HCT116 (cell line): ENCODE measurements around the gene PTPRJ. TPM values are rescaled to one million over a fixed set of nuclear protein-coding genes. Genes with fewer than 3 reads are reported as not detected.
"Not testable (repeated sequence)": the region's sequence is repeated elsewhere in the genome, so short reads cannot be mapped to it uniquely, and the experiment has no call there.

ENCODE experiments used
- ATAC-seq: fragments of 200-7000 bp; cut with Tn5 transposase; 2 replicates; pipeline ENCODE4 v1.9.1; 2020; ENCODE audit warnings: mild to moderate bottlenecking, moderate library complexity
- BruUV-seq: library from RNA; stranded (reverse); fragments of 400-500 nt; replicated peaks from 2 replicates; lab custom pipeline; 2021; lab: Mats Ljungman, UMichigan
- CTCF ChIA-PET: fragments of 300-600 bp; sonication (Branson Sonifier 250); formaldehyde crosslinking; loops from one replicate; lab custom pipeline; 2021; ENCODE audit warnings: antibody characterized with exemption; lab: Charles Lee
- POLR2A ChIA-PET: fragments of 300-600, 350-600 bp; sonication (Branson Sonifier 250); formaldehyde crosslinking; loops from one replicate; lab custom pipeline; 2021; ENCODE audit warnings: antibody characterized with exemption; lab: Charles Lee
- RAD21 ChIA-PET, 2 experiments: fragments of 300-600 bp; sonication (Branson Sonifier 250); formaldehyde crosslinking; loops; one replicate each; lab custom pipeline; 2023; ENCODE audit warnings: low total read pairs in 2 of 2; ENCODE audit not compliant: uncharacterized antibody in 2 of 2, unreplicated experiment in 2 of 2, low non-redundant PET in 1 of 2; lab: Charles Lee
- DNase-seq: peaks from one replicate; pipeline ENCODE4 v3.0.0-alpha.2; 2010; ENCODE audit warnings: low read depth, low spot score
- H2AFZ ChIP-seq: fragments of 200-600 bp; shearing (Covaris generic), sonication (generic); 2 replicates; pipeline ENCODE4 v1.6.1; 2017; ENCODE audit warnings: low read depth, mixed run types, mixed read lengths, antibody characterized with exemption, low read length; ENCODE audit not compliant: poor library complexity, severe bottlenecking
- H3K27ac ChIP-seq: 2 replicates; pipeline ENCODE4 v1.5.1; 2012; ENCODE audit warnings: low read depth, low read length
- H3K27me3 ChIP-seq: fragments of 200-600 bp; sonication (generic); 2 replicates; pipeline ENCODE4 v1.6.1; 2016; ENCODE audit warnings: mixed run types, low read length, mixed read lengths; ENCODE audit not compliant: insufficient read depth
- H3K36me3 ChIP-seq, 2 experiments: fragments of 200-500 bp in 1 of 2; fragments of 200-600 bp in 1 of 2; sonication (Bioruptor generic) in 1 of 2; sonication (generic) in 1 of 2; 2 replicates each; pipeline versions ENCODE4 v1.5.1 to v1.6.1; 2014 to 2016; ENCODE audit warnings: low read length in 2 of 2, inconsistent platforms in 1 of 2, mixed read lengths in 1 of 2, mixed run types in 1 of 2; ENCODE audit not compliant: insufficient read depth in 2 of 2, control insufficient read depth in 1 of 2
- H3K4me1 ChIP-seq, 2 experiments: fragments of 200-600 bp in 1 of 2; sonication (generic) in 1 of 2; 2 replicates each; pipeline versions ENCODE4 v1.5.1 to v1.6.1; 2012 to 2017; ENCODE audit warnings: low read length in 2 of 2, inconsistent platforms in 1 of 2, mild to moderate bottlenecking in 1 of 2, mixed read lengths in 1 of 2, mixed run types in 1 of 2, moderate library complexity in 1 of 2; ENCODE audit not compliant: insufficient read depth in 2 of 2, control insufficient read depth in 1 of 2
- H3K4me2 ChIP-seq: fragments of 200-600 bp; sonication (generic); 2 replicates; pipeline ENCODE4 v1.6.1; 2017; ENCODE audit warnings: mixed run types, low read length, mixed read lengths
- H3K4me3 ChIP-seq, 2 experiments: fragments of 200-600 bp in 1 of 2; sonication (generic) in 1 of 2; replicated peaks in 1 of 2; 2 replicates each; pipeline ENCODE4 v1.5.1; 2011 to 2016; ENCODE audit warnings: low read length in 2 of 2, control low read depth in 1 of 2, low read depth in 1 of 2, mild to moderate bottlenecking in 1 of 2, mixed read lengths in 1 of 2, mixed run types in 1 of 2
- H3K79me2 ChIP-seq: fragments of 200-600 bp; sonication (generic); 2 replicates; pipeline ENCODE4 v1.6.1; 2017; ENCODE audit warnings: mild to moderate bottlenecking, mixed run types, low read length, moderate library complexity, mixed read lengths; ENCODE audit not compliant: insufficient read depth
- H3K9ac ChIP-seq: fragments of 200-600 bp; sonication (generic); 2 replicates; pipeline ENCODE4 v1.6.1; 2016; ENCODE audit warnings: low read length, mixed read lengths
- H3K9me2 ChIP-seq: fragments of 200-600 bp; sonication (generic), shearing (Covaris generic); 2 replicates; pipeline ENCODE4 v1.6.1; 2017; ENCODE audit warnings: mixed run types, mild to moderate bottlenecking, moderate library complexity; ENCODE audit not compliant: insufficient read depth
- H3K9me3 ChIP-seq, 2 experiments: fragments of 200-500 bp in 1 of 2; fragments of 200-600 bp in 1 of 2; sonication (Bioruptor generic) in 1 of 2; sonication (generic) in 1 of 2; 2 replicates each; pipeline ENCODE4 v1.6.1; 2014 to 2017; ENCODE audit warnings: low read length in 2 of 2, mixed read lengths in 2 of 2, inconsistent platforms in 1 of 2, low read depth in 1 of 2, mild to moderate bottlenecking in 1 of 2, mixed run types in 1 of 2, moderate library complexity in 1 of 2; ENCODE audit not compliant: control insufficient read depth in 1 of 2, insufficient read depth in 1 of 2
- H4K20me1 ChIP-seq: fragments of 200-600 bp; sonication (generic), shearing (Covaris generic); 2 replicates; pipeline ENCODE4 v1.6.1; 2017; ENCODE audit warnings: mixed run types, mild to moderate bottlenecking, moderate library complexity; ENCODE audit not compliant: insufficient read depth
- EGR1 ChIP-seq: IDR thresholded peaks from 2 replicates; pipeline ENCODE4 v1.6.1; 2012; ENCODE audit warnings: low read depth
- POLR2A ChIP-seq: IDR thresholded peaks from 2 replicates; pipeline ENCODE4 v1.7.0; 2011; ENCODE audit warnings: borderline replicate concordance; ENCODE audit not compliant: insufficient read depth, insufficient read length; ENCODE audit errors: extremely low read depth
- SP1 ChIP-seq: IDR thresholded peaks from 2 replicates; pipeline ENCODE4 v1.6.1; 2012; ENCODE audit warnings: low read depth
- YY1 ChIP-seq: IDR thresholded peaks from 2 replicates; pipeline ENCODE4 v1.6.1; 2011; ENCODE audit warnings: low read length, low read depth, moderate library complexity, mild to moderate bottlenecking; ENCODE audit not compliant: insufficient replicate concordance; ENCODE audit errors: extremely low read depth
- ZFX ChIP-seq: fragments of 450-650 bp; IDR thresholded peaks from 2 replicates; pipeline ENCODE4 v1.6.1; 2017
- ZNF274 ChIP-seq: fragments of 200-500 bp; sonication (Bioruptor generic); IDR thresholded peaks from 2 replicates; pipeline ENCODE4 v1.6.1; 2014; ENCODE audit warnings: mild to moderate bottlenecking, low read depth, low read length, inconsistent platforms
- intact Hi-C: fragments of 100-400 bp; cut with micrococcal nuclease; formaldehyde crosslinking; loops from 2 replicates; pipeline ENCODE4 v1.10.0; 2022
- total RNA-seq: library from RNA; stranded (reverse); gene quantifications from one replicate; pipeline ENCODE4 v1.2.1, GENCODE V29; 2021; ENCODE audit not compliant: unreplicated experiment
- TF ChIP-seq, protein P1 (sequence below): IDR thresholded peaks from 2 replicates; pipeline ENCODE4 v1.6.1; 2011; ENCODE audit warnings: mild to moderate bottlenecking, low read length, moderate library complexity; ENCODE audit not compliant: insufficient replicate concordance; ENCODE audit errors: extremely low read depth

Gene PTPRJ
- total RNA-seq, 1 experiment from 2014 or later, result 19.1 TPM

DNA sequence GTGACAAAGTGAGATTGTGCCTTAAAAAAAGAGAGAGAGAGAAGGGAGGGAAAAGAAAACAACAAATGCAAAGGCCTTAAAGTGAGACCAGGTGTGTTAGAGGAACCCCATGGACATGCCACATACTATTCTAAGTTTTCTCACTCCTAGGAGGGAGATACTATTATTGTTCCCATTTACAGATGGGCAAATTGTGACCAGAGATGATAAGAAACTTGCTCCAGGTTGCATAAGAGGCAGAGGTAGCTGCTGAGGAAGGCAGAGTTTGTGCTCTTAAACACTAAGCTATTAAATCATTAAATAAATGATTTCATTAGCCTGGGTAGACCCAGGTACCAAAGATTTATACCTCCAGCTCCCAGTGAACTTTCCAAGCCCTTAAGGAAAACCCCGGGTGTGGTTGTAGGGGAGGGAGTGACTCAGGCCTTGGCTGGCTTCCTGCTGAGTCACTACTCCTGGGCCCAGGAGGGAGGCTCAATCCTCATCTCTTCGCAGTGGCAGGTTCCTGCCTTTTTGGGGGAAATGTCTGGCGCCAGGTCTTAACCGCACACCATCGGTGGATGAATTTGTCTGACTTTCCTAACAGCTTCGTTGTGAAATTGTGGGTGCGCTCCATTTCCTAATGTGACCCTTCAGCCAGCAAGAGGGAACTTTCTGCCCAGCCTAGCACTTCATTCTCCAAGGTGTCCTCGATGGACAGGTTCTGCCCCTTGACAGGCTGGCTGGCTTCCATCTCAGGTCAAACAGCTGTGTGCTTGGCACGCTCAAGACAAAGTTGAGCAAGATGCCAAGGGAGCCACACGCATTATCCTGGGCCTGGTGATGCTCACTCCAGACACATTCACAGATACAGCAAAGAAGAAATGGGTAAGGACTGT lies 33.4 kb upstream of the PTPRJ start (continued):
- no peak for TF ChIP-seq ZNF274
- TF ChIP-seq POLR2A, result no peak
- TF ChIP-seq ZFX, result no peak
- no peak for TF ChIP-seq YY1
- TF ChIP-seq EGR1, result no peak
- TF ChIP-seq SP1, result peak; percentile 89
- TF ChIP-seq, all 23 proteins: peak for 9

DNA sequence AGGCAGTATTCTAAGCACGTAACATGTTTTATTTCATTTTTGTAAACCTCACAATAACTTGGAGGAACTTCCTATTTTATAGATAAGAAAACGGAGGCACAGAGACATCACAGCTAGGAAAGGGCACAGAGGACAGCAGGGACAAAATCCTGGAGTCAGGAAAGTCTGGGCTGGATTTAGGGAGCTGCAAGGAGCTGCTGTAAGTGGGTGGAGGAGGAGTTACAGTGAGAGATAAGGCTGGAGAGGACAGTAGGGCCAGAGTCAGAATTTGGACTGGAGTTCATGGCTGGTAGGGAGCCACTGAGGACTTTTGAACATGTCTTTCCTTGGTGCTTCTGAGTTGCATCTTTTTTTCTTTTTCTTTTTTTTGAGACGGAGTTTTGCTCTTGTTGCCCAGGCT lies 32.2 kb upstream of the PTPRJ start:
- ATAC-seq (no peak), DNase-seq (no peak)
- Histone ChIP-seq H2AFZ (no peak overlapping the region), H3K79me2 (no peaks in the 10 kb centered on the region), H3K9me3 (no peaks in the 10 kb centered on the region), H3K9me2 (no peaks in the 10 kb centered on the region), H3K9ac (no peak overlapping the region), H3K4me3 (no peak overlapping the region), H3K36me3 (no peaks in the 10 kb centered on the region), H3K27ac (no peak overlapping the region), H3K4me2 (no peak overlapping the region; the same call in 1 of the 2 replicates), H4K20me1 (no peaks in the 10 kb centered on the region), H3K27me3 (no peaks in the 10 kb centered on the region), H3K4me1 (peaks cover 33 to 55% of the 10 kb centered on the region in 2 experiments)
- TF ChIP-seq, protein P1, sequence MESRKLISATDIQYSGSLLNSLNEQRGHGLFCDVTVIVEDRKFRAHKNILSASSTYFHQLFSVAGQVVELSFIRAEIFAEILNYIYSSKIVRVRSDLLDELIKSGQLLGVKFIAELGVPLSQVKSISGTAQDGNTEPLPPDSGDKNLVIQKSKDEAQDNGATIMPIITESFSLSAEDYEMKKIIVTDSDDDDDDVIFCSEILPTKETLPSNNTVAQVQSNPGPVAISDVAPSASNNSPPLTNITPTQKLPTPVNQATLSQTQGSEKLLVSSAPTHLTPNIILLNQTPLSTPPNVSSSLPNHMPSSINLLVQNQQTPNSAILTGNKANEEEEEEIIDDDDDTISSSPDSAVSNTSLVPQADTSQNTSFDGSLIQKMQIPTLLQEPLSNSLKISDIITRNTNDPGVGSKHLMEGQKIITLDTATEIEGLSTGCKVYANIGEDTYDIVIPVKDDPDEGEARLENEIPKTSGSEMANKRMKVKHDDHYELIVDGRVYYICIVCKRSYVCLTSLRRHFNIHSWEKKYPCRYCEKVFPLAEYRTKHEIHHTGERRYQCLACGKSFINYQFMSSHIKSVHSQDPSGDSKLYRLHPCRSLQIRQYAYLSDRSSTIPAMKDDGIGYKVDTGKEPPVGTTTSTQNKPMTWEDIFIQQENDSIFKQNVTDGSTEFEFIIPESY, result no peak
- no peak for TF ChIP-seq SP1
- no peak for TF ChIP-seq ZNF274
- no peak for TF ChIP-seq EGR1
- CTCF ChIA-PET, result no interaction called here
- RAD21 ChIA-PET, result no interaction called here
- intact Hi-C loops, result loop anchor here (5.0 kb wide), 1 partner anchor 34 kb away; the partner anchor contains the start of gene PTPRJ
- BruUV-seq, result no TSS peak
- POLR2A ChIA-PET, result interaction anchor here (1.6 to 2.1 kb wide), 2 partner anchors 10 to 31 kb away, joined by 8 read pairs; no protein-coding TSS in a partner anchor

DNA sequence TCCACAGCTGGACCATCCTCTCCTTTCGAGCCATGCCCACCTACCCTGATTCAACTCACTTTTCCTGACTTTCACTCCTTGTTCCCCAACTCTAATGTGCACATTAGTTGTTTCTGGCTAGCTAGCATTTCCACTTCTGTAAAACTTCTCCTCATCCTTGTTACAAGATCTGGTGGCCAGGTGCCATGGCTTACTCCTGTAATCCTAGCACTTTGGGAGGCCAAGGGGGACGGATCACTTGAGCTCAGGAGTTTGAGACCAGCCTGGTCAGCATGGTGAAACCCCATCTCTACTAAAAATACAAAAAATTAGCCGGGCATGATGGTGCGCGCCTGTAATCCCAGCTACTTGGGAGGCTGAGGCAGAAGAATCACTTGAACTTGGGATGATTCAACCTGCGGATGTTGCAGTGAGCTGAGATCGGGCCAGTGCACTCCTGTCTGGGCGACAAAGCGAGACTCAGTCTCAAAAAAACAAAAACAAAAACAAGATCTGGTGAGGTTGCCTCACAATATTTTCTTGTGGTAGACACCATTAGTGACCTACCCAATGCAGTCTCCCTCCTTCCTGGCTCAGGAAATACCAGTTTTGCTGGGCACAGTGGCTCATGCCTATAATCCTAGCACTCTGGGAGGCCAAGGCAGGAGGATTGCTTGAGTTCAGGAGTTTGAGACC lies 31.2 kb upstream of the PTPRJ start:
- DNase-seq, POLR2A ChIA-PET: not testable (repeated sequence)

More for the DNA sequence above, 31.2 kb upstream of the PTPRJ start:
- H3K9me2 ChIP-seq, H3K36me3 ChIP-seq, H2AFZ ChIP-seq, H3K27me3 ChIP-seq, H3K79me2 ChIP-seq, RAD21 ChIA-PET, H3K4me2 ChIP-seq, H3K9ac ChIP-seq, H3K4me3 ChIP-seq, ATAC-seq, BruUV-seq, H4K20me1 ChIP-seq, H3K9me3 ChIP-seq, CTCF ChIA-PET, H3K27ac ChIP-seq: not testable (repeated sequence)
- intact Hi-C loops, result loop anchor here (5.0 kb wide), 1 partner anchor 33 kb away; the partner anchor contains the start of gene PTPRJ
- peaks cover 30 to 49% of the 10 kb centered on the region in 2 experiments for H3K4me1 ChIP-seq
